GM19324 (cell line): ENCODE measurements around the gene SLC30A7.

Experiments used
- ATAC-seq: cut with Tn5 transposase; IDR thresholded peaks from one replicate; pipeline ENCODE4 v1.9.1; 2021; ENCODE audit warnings: mild to moderate bottlenecking, moderate library complexity; ENCODE audit not compliant: unreplicated experiment, low FRiP score

The SLC30A7 gene

GRCh38 chr1:100969327-100969726 lies 73.4 kb downstream of the SLC30A7 start:
- ATAC-seq: no peak

- no peak for ATAC-seq
These were observed 75.1 kb downstream of the SLC30A7 start for GRCh38 chr1:100971021-100971420.

- no peak for ATAC-seq
These were observed 76.3 kb downstream of the SLC30A7 start for GRCh38 chr1:100972185-100972584.

GRCh38 chr1:100976936-100977335 lies 81.0 kb downstream of the SLC30A7 start:
- no peak for ATAC-seq

GRCh38 chr1:100979631-100980030 lies 83.7 kb downstream of the SLC30A7 start:
- no peak for ATAC-seq

GRCh38 chr1:100982793-100983192 lies 86.9 kb downstream of the SLC30A7 start:
- ATAC-seq: no peak

- no peak for ATAC-seq
These were observed 92.2 kb downstream of the SLC30A7 start for GRCh38 chr1:100988121-100988520.

GRCh38 chr1:100989306-100990077 lies 93.6 kb downstream of the SLC30A7 start:
- no peak for ATAC-seq

GRCh38 chr1:100995198-100995988 lies 99.5 kb downstream of the SLC30A7 start:
- ATAC-seq: no peak

GRCh38 chr1:100998426-100998825 lies 102.5 kb downstream of the SLC30A7 start:
- no peak for ATAC-seq

GRCh38 chr1:101000131-101000873 lies 104.4 kb downstream of the SLC30A7 start:
- ATAC-seq: no peak

GRCh38 chr1:101002551-101002950 lies 106.7 kb downstream of the SLC30A7 start:
- no peak for ATAC-seq

- no peak for ATAC-seq
These were observed 107.2 kb downstream of the SLC30A7 start for GRCh38 chr1:101003012-101003650.

- ATAC-seq: no peak
These were observed 108.2 kb downstream of the SLC30A7 start for GRCh38 chr1:101004061-101004460.

- ATAC-seq: no peak
These were observed 108.8 kb downstream of the SLC30A7 start for GRCh38 chr1:101004670-101005069.

- no peak for ATAC-seq
These were observed 109.3 kb downstream of the SLC30A7 start for GRCh38 chr1:101005183-101005582.

- ATAC-seq: no peak
These were observed 110.0 kb downstream of the SLC30A7 start for GRCh38 chr1:101005871-101006270.

- ATAC-seq: no peak
These were observed 110.7 kb downstream of the SLC30A7 start for GRCh38 chr1:101006553-101006952.

- no peak for ATAC-seq
These were observed 112.4 kb downstream of the SLC30A7 start for GRCh38 chr1:101008229-101008834.

GRCh38 chr1:101013776-101014175 lies 117.9 kb downstream of the SLC30A7 start:
- no peak for ATAC-seq
